ENCODE data around the gene DIP2A. TPM values are rescaled to one million over a fixed set of nuclear protein-coding genes. Genes with fewer than 3 reads are reported as not detected.

DIP2A gene
- total and polyA plus RNA-seq, 2 of the 13 experiments (the other 11 are each of a cell fraction or from before 2014, with no cell fraction given): 18.5 to 37.6 TPM

- no peaks in the 10 kb centered on the region for H3K79me2 ChIP-seq (ENCODE audit: insufficient read depth, low read length)
- no peaks in the 10 kb centered on the region for H3K9me3 ChIP-seq (ENCODE audit: low read length)
- no peaks in the 10 kb centered on the region for H3K36me3 ChIP-seq (replicated peaks in 1 of 2; ENCODE audit: control insufficient read depth in 1 of 2, insufficient read depth in 2 of 2, low read length in 2 of 2)
- ATAC-seq (no peak), FAIRE-seq (no peak), DNase-seq (ENCODE audit: low spot score) (no peak)
- in situ Hi-C loops (cut with HindIII; ENCODE audit: extremely low pct_ligation_motif_present, low pct_unique_long_range_greater_than_20kb) (no loop called here), intact Hi-C loops (cut with micrococcal nuclease; ENCODE audit: unreplicated experiment) (no loop called here)
- 33% methylated on average over 6 of the region's 6 CpGs for WGBS (ENCODE audit: low lambda C conversion rate)
- no peak overlapping the region for H2AFZ ChIP-seq (ENCODE audit: low read length)
- no peak overlapping the region for H3K4me3 ChIP-seq (replicated peaks in 1 of 3; ENCODE audit: insufficient read depth in 1 of 3, low read depth in 2 of 3, low read length in 3 of 3)
- peaks cover 22% of the 10 kb centered on the region for H3K4me1 ChIP-seq (ENCODE audit: insufficient read depth, low read length)
- H3K4me2 ChIP-seq (ENCODE audit: low read depth, low read length): no peak overlapping the region
- H3K9ac ChIP-seq (ENCODE audit: insufficient read depth, low read depth, low read length): no peak overlapping the region
- TF ChIP-seq ZNF232 (CRISPR knock-in tag; IDR thresholded peaks at IDR 0.05; ENCODE audit: borderline replicate concordance) (no peak), ZNF354B (CRISPR knock-in tag; IDR thresholded peaks at IDR 0.05) (no peak), HHEX (CRISPR knock-in tag; IDR thresholded peaks at IDR 0.05) (no peak), ZNF891 (CRISPR knock-in tag; IDR thresholded peaks at IDR 0.05) (no peak), KAT7 (CRISPR knock-in tag; IDR thresholded peaks at IDR 0.05; ENCODE audit: borderline replicate concordance) (no peak), EEA1 (CRISPR knock-in tag; IDR thresholded peaks at IDR 0.05; ENCODE audit: borderline replicate concordance) (no peak), POGK (CRISPR knock-in tag; conservative IDR thresholded peaks at IDR 0.05) (no peak), CCDC6 (CRISPR knock-in tag; IDR thresholded peaks at IDR 0.05) (no peak), ADNP (CRISPR knock-in tag; IDR thresholded peaks at IDR 0.05) (no peak), SALL2 (CRISPR knock-in tag; IDR thresholded peaks at IDR 0.05) (no peak), ZNF431 (CRISPR knock-in tag; IDR thresholded peaks at IDR 0.05; ENCODE audit: borderline replicate concordance, low read depth) (no peak)
- ChIA-PET CTCF (ENCODE audit: low intra/inter-chr PET ratio, low total read pairs) (no interaction called here), POLR2A (no interaction called here)
- no peak overlapping the region for H3K27ac ChIP-seq (ENCODE audit: extremely low read length, insufficient read depth, low read length)
- H4K20me1 ChIP-seq (ENCODE audit: insufficient read depth, low read length): no peaks in the 10 kb centered on the region
- peaks cover 0 to 6% of the 10 kb centered on the region in 2 experiments; a peak in 3 of 5 replicates for H3K27me3 ChIP-seq (ENCODE audit: control insufficient read depth in 1 of 2, insufficient read depth in 2 of 2, low read length in 2 of 2)
- BruUV-seq (replicated peaks): no TSS peak
These were observed 154.7 kb downstream of the DIP2A start for GRCh38 chr21:46613391-46613790.

Measured in HepG2 (cell line).